Right renal cortex interstitium (tissue), 3 donors: ENCODE data around the gene DYDC1. TPM values are rescaled to one million over a fixed set of nuclear protein-coding genes. Genes with fewer than 3 reads are reported as not detected.
"Not testable (repeated sequence)": the region's sequence is repeated elsewhere in the genome, so short reads cannot be mapped to it uniquely, and the experiment has no call there.

Source experiments
- DNase-seq, 3 donors: peaks; one replicate each; pipeline ENCODE4 v3.0.0-alpha.2; 2013; ENCODE audit warnings: low read depth in 3 of 3, low spot score in 2 of 3
- polyA plus RNA-seq, 3 donors: library from polyadenylated mRNA; unstranded; fragments of 120-200 nt; gene quantifications; one replicate each; pipeline ENCODE4 v1.2.1, GENCODE V29; 2013; ENCODE audit not compliant: insufficient read length in 3 of 3

DYDC1 gene
- polyA plus RNA-seq, 3 donors = 0.37 to 0.90 (median 0.49) TPM

DNA sequence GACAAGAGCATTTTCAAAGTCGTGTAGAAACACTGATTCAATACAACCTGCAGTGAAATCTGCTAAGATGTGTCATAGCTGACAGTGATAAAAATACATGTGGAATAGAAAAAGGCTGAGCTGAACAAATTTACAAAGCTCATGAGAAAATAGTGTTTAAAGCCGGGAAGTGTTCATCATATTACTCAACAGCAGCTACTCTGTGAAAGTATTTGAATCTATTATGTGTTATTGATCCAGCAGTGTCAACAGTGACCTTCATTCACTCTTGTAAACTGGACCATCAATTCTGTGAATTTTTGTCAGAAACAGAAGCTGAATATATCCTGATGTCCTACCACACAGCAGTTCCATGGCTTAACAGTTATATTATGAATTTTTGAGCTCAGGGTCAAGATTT lies 11.6 kb downstream of the DYDC1 start:
- DNase-seq = no peak

DNA sequence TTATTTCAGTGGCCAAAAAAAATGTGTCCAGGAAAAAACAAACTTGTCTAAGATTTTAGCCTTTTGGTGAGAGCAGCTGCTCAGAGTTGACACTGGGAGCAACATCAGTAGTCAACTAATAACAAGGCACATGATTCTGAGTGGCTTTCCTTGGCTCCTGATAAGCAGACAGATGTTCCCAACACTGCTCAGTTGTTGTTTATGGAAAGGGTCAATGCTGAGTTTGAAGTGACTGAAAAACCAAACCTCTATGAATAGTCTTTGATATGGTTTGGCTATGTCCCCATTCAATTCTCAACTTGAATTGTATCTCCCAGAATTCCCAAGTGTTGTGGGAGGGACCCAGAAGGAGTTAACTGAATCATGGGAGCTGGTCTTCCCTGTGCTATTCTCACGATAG lies 12.3 kb downstream of the DYDC1 start:
- no peak for DNase-seq

DNA sequence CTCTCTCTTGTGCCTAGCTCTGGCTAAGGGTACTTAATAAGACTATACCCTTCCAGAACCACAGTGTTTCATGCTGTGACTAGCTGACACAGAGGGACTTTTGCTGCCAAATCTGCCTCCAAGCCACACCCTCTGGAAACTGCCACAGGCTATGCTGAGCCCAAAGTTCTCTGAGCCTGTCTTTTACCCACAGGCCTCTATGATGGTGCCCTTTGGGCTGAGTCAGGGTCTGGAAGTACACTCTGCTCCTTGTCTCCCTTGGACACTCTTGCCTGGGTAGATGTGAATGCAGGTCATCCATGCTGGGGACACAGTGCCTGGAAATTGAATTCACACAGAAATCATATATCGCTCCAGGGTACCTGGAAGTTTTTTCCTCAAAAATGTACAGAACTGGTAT lies 22.6 kb downstream of the DYDC1 start:
- DNase-seq = no peak

DNA sequence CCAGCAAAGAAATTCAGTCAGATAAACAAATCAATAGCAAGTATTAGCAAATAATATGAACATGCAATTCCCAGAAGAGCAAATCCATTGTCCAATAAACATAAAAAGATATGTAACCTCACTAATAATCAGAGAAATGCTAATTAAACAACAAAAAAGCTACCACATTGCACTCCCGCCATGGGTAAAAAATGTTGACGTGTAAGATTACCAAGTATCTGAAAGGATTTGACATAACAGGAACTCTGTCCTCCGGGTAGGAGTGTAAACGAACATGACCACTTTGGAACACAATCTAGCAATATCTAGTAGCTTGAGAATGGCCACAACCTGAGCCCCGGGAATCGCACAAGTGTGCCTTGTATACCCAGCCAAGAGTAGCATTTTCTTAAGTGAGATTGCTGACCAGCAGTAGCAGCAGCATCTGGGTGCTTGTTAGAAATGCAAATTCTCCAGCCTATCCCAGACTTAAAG lies 31.6 kb downstream of the DYDC1 start:
- DNase-seq = no peak

DNA sequence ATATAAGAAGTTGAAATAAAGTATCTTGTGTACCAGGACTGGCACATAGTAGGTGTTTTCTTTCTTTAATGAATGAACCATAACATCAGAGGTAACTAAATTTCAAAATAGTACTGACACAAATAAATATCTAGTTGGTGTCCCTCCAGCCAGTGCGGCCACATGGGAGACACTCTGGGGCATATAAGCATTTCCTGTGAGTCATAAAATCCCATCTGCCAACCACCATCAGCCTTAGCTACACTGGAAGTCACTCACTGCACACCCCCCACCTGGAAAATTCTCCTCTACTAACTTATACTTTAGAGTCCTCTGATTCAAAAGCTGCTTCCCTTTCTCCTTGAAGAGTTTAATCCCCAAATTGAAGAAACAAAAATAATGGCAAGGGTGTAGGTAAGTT lies 32.5 kb downstream of the DYDC1 start:
- DNase-seq = no peak

DNA sequence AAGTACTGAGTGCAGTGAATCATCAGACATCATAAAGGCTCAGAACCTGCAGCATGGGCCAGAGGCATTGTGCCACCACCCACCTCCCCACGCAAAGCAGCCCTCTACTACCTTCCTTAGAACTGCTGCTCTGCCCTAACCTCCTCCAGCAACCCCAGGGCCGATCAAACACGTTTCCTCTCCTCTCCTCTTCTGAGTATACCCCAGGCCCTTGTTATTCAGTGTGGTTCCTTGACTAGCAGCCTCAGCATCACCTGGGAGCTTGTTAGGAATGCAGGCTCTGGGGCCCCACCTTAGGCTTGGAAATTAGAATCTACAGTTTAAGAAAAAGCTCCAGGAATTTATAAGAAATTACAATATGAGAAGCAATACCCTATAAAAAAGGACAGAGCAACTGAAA lies 33.2 kb downstream of the DYDC1 start:
- no peak for DNase-seq

DNA sequence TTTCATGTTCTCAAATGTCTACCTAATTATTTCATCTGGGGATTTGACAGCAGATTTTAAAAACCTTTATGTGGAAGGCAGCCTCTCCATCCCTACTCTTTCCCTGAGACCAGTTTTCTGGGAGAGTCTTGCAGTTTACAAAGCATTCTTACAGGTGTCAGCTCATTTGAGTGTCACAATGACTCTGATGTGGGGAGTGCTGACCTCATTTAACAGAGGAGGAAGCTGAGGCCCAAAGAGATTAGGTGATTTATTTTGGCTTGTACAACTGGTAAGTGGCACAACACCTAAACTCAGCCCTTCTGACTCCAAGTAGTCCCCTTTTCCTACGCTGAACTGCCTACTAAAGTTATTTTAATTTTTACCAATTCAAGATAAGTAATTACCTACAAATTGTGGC lies 33.8 kb downstream of the DYDC1 start:
- no peak for DNase-seq

DNA sequence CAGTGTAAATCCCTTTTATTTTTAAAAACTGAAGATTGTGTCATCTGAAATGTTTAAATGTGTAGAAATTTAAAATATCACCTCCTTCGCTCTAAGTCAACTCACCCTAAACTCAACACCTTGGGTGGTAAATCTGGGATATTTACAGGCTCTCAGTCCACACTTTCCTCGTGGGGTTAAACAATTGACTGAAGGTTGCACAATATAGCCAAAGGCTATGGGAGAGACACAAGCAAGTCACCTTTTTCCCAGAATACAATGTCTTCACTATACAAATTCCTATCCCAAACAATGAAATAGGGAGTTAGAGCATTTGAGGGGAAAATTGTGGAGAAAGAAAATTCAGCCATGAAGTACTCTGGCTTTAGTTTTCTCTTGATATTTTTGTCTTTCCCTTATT lies 34.4 kb downstream of the DYDC1 start:
- DNase-seq = no peak

DNA sequence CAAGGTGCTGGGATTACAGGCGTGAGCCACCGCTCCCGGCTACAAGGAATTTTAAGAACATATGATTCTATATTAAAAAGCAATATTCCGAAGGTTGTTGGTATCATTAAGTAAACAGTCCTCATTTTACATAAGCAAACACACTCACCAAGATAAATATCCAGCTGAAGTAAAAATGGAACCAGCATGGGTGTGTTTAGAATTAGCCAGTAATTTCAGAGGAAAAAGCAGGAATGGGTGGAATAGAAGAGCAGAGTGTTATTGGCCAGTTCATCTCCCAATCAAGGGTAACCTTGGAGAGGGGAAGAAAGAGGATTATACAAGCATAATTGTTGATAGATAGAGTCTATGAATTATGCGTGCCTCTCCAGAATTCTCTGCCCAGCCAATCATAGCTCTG lies 35.4 kb downstream of the DYDC1 start:
- no peak for DNase-seq

DNA sequence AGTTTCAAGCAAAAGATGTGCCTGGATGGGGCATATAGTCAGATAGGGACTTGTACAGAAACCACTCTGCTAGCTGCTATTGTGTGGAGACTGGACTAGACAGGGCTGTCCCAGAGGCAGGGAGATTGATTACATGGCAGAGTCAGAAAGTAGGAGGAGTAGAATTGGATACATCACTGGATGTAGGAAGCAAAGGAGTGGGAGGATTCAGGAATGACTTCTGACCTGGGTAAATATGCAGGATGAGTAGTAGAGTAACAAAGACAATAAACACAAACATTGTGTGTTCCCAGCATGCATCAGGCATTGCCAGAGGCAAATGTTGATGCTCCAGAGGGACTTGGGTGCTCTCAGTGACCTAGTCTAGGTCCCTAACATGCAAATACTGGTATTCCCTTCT lies 36.2 kb downstream of the DYDC1 start:
- DNase-seq = no peak

DNA sequence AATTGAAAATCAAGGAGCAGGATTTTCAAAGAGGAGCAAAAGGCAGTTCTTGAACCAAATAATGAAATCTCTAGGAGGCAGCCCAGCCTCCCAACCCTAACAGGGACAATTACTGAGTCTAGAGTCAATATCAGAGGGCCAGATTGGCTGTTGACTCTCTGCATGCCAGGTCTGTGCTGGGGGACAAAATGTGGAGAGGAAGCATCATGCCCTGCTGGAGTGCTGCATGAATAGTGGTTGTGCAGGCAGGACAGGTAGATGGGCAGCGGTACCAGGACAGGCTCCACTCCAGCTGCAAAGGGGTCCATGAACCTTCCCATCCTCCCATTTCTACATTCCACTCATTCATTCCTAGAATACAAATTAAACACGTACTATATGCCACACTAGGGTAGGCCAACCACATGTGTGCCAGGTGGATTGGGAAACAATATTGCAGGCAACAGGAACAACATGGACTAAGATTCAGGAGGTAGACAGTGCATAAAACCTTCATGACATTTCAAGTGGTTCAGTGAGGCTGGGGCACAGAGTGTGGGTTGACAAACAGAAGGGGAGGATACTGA lies 36.7 kb downstream of the DYDC1 start:
- DNase-seq = no peak

DNA sequence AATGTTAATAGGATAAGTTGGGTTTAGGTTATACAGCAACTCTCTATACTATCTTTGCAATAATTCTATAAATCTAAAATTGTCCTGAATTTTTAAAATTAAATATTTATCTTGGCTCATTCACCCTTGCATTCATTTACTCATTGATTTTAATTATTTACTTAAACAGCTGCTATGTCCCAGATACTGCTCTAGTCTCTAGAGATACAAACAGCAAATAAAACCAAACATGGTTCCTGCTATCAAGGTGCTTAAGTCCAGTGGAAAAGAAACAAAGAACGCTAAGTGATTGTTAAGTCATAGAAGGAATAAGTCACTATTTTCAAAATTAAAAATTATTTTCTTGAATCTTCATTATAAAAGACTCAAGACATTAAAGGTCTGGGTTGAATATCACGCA lies 37.2 kb downstream of the DYDC1 start:
- DNase-seq = no peak

DNA sequence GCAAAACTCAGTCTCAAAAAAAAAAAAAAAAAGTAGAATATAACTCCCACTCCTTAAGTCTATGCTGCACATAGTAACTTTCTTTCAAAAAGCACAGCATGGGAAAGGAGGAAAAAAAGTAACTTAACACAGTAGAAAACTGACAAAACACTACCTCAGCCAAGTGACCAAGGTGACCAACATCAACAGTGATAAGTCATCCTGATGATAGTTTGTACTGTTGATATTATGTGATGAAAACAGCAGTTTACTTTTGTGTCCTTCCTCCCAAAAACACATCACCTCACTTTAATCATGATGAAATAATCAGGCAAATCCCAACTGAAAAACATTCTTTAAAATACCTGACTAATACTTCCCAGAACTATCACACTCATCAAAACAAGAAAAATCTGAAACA lies 37.8 kb downstream of the DYDC1 start:
- no peak for DNase-seq

DNA sequence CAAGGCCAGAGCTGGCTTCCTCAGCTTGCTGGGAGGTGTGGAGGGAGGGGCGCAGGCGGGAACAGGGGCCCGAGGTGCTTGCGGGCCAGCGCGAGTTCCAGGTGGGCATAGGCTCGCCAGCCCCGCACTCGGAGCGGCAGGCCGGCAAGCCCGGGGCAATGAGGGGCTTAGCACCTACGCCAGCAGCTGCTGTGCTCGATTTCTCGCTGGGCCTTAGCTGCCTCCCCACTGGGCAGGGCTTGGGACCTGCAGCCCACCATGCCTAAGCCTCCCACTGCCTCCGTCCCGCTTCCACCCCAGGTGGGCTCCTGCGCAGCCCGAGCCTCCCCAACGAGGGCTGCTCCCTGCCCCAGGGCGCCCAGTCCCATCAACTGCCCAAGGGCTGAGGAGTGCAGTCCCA lies 41.2 kb downstream of the DYDC1 start:
- DNase-seq = no peak

DNA sequence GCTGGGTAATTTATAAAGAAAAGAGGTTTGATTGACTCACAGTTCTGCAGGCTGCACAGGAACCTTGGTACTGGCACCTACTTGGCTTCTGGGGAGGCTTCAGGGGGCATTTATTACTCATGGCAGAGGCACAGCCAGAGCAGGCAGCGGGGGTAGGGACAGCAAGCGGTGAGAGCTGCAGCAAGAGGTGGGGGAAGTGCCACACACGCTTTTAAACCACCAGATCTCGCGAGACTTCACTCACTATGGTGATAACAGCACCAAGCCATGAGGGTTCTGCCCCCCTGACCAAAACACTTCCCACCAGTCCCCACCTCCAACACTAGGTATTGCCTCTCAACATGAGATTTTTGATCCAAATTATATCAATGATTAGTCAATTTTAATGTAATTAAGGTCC lies 43.0 kb downstream of the DYDC1 start:
- no peak for DNase-seq

DNA sequence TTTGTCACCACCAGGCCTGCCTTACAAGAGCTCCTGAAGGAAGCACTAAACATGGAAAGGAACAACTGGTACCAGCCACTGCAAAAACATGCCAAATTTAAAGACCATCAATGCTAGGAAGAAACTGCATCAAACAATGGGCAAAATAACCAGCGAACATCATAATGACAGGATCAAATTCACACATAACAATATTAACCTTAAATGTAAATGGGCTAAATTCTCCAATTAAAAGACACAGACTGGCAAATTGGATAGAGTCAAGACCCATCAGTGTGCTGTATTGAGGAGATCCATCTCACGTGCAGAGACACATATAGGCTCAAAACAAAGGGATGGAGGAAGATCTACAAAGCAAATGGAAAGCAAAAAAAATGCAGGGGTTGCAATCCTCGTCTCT lies 50.6 kb downstream of the DYDC1 start:
- DNase-seq = not testable (repeated sequence)

DNA sequence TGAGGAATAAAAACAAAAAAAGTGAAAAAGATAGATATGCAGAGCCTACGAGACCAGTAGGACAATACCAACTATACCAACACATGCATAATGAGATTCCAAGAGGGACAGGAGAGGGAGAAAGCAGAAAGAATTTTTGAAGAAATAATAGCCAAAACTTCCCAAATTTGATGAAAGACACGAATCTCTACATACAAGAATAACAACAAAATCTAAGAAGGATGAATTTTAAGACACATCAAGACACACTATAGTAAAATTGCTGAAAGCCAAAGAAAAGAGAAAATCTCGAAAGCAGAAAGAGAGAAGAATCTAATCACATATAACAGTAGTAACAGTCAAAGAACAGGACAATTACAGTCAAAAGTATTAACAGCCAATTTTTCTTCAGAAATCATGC lies 59.6 kb downstream of the DYDC1 start:
- DNase-seq = no peak

DNA sequence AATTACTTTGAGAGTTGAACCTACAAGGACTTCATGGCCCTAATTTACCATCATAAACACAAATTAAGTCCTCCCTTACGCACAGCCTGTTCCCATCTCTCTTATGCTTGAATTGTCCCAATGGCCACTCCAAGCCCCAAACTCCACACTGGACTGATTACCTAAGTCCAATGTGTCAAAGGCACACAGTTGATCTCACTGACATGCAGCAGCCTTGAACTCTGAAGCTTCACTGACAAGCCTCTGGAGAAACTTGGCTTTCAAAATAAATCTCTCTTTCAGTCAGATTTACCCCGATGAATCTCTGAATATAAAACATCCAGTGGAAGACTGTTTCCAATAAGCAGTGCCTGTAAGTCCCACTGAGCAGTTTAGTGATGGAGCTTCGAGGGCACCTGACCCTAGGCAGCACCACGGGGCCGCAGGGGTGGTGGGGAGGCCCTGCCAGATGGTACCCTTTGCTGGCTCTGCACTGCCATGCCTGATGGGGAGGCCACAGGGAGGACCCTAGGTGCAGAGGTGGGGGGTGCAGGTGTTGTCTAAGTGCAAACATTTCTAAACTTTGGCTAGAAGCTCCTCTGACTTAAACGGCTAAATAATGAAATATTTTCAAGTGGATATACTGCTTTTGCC lies 63.8 kb downstream of the DYDC1 start:
- DNase-seq = no peak

DNA sequence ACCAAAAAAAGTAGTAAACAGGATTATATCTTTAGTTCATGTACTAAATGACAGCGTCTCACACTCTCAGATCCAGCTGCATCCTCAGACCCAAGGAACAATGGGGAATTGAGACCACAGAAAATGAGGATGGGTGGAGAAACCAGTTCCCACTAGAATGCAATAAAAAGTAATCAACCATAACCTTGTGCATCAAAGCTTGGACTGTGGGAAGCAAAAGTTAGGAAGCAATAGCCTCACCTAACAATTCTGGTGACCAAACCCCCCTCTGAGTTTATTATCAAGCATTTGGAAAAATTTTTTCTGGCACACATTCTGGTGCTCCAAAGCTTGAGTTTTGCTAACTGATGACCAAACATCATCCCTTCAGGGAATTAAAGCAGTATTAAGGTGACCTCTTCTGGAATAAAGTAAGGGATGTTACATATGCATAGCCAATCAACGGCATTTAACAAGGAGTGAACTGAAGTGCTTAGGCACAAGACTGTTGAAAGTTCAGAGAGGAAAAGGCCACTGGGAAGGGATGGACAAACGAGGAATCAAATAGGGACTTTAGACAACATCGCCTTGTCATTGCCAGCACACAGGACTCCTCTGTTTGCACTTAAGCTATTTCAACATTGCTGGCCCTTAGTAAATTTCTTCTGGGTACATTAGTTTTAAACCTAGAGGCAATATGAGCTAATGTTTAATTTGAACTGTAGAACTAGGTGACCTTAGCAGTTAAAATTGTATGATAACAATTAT lies 65.9 kb downstream of the DYDC1 start:
- no peak for DNase-seq

DNA sequence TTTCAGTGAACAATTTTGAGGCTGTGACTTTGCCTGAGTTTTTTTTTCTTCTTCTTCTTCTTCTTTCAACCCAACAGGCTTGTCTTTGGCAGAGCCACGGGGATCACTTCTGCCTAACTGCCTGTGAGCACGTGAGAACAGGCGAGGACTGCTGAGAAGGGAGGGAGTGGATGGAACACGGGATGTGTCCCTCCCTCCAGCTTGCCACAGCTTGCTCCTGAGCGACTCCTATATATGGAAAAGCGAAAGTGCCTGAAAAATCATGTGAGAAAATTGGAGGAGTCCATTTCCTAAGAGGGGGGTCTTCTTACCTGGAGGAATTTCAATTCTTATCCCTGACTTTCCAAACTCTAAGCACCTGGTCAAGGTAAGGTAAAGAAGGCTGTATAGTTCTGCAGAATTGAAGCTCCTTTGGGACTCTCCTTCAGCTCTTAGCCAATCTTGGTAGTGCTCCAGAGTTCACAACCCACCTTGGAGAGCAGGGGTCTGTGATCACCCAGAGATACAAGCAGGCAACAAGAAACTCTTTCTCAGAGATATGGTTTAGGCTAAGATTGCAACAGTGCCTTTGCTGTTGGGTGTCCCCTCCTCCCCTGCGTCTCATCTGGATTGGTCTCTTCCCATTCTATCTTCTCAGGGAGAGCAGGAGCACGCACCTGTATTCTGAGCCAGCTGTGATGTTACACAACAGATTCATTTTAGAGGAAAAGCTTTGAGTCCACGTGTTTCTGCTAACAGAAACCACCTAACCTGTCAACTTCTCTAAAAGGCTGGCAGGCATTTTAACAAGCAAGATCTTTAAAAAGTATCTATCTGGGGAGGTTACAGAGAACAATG lies 66.9 kb downstream of the DYDC1 start, which contains the start of gene MAT1A:
Gene MAT1A, minus strand, starts transcription at position 208 of the 837 bp plus-strand sequence. CDS start 235 bp downstream, outside the sequence.
- DNase-seq = no peak

DNA sequence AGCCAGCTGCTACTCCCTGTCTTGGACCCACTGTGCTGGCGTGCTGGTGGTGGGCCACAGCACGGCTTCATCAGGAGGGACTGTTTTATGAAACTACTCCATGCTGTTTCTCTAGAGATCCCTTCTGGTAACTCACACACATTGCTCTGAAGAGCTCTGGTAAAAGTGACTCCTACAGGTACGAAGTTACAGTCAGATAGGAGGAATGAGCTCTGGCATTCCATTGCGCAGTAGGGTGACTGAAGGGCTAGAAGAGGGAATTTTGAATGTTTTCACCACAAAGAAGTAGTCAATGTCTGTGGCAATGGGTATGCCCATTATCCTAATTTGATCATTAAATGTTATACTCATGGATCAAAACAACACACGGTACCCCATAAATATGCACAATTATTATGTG lies 67.7 kb downstream of the DYDC1 start:
- DNase-seq = no peak
